HG03135 (cell line): Measurements from ENCODE around the gene PAGR1.
A peak's percentile ranks its signal among the peaks of the same experiment; 100 is the strongest.
"Not testable (repeated sequence)": the region's sequence is repeated elsewhere in the genome, so short reads cannot be mapped to it uniquely, and the experiment has no call there.

Source experiments
- ATAC-seq: cut with Tn5 transposase; IDR thresholded peaks from one replicate; pipeline ENCODE4 v1.9.1; 2021; ENCODE audit warnings: mild to moderate bottlenecking, moderate library complexity; ENCODE audit not compliant: unreplicated experiment

Gene PAGR1

GRCh38 chr16:29862383-29862883, 46.5 kb downstream of the PAGR1 start:
- peak; percentile 5 for ATAC-seq

- ATAC-seq: peak; percentile 91
Observed at GRCh38 chr16:29862884-29863668, 47.1 kb downstream of the PAGR1 start, which contains the start of gene CDIPT. CDIPT (minus strand) TSS chr16:29863226; CDS start chr16:29862857, 369 bp downstream.

- no peak for ATAC-seq
Observed at GRCh38 chr16:29863669-29863984, 47.7 kb downstream of the PAGR1 start.

GRCh38 chr16:29864205-29864604, 48.3 kb downstream of the PAGR1 start:
- no peak for ATAC-seq

GRCh38 chr16:29868396-29869009, 52.6 kb downstream of the PAGR1 start:
- ATAC-seq: no peak

- not testable (repeated sequence) for ATAC-seq
Observed at GRCh38 chr16:29869067-29869466, 53.1 kb downstream of the PAGR1 start.
